Naive thymus-derived CD4-positive, alpha-beta T cell (primary cell): ENCODE measurements around the gene SNTA1. TPM values are rescaled to one million over a fixed set of nuclear protein-coding genes. Genes with fewer than 3 reads are reported as not detected.

ENCODE experiments used
- ATAC-seq: fragments of 150-1000 bp; cut with Tn5 transposase; 2 replicates; pipeline ENCODE4 v1.10.0; 2021; ENCODE audit warnings: mild to moderate bottlenecking, moderate library complexity
- CTCF ChIA-PET: fragments of 350-600 bp; sonication (Branson Sonifier 250); formaldehyde crosslinking; loops from one replicate; lab custom pipeline; 2021; ENCODE audit warnings: antibody characterized with exemption; lab: Charles Lee
- POLR2A ChIA-PET: fragments of 350-600 bp; sonication (Branson Sonifier 250); formaldehyde crosslinking; loops from one replicate; lab custom pipeline; 2021; ENCODE audit warnings: antibody characterized with exemption, inconsistent platforms; lab: Charles Lee
- DNase-seq, 9 donors: peaks; one replicate each; pipeline versions ENCODE4 v3.0.0 to v3.0.0-alpha.2; 2020 to 2022; ENCODE audit warnings: mixed read lengths in 1 of 9
- H3K27ac ChIP-seq: one replicate; pipeline ENCODE4 v1.7.0; 2013; ENCODE audit warnings: mild to moderate bottlenecking, low read depth, low read length, moderate library complexity
- H3K27me3 ChIP-seq, 2 donors: one replicate each; pipeline ENCODE4 v1.7.0; 2013; ENCODE audit warnings: low read length in 2 of 2, mild to moderate bottlenecking in 2 of 2, moderate library complexity in 2 of 2; ENCODE audit not compliant: control insufficient read depth in 2 of 2, insufficient read depth in 2 of 2
- H3K36me3 ChIP-seq, 3 experiments: 1 replicate in 2 of 3; 2 replicates in 1 of 3; pipeline ENCODE4 v1.7.0; 2013; ENCODE audit warnings: low read length in 3 of 3, mild to moderate bottlenecking in 3 of 3, moderate library complexity in 1 of 3; ENCODE audit not compliant: insufficient read depth in 3 of 3, control insufficient read depth in 2 of 3
- H3K4me1 ChIP-seq, 2 donors: one replicate each; pipeline ENCODE4 v1.7.0; 2013; ENCODE audit warnings: low read length in 2 of 2, mild to moderate bottlenecking in 2 of 2, moderate library complexity in 1 of 2; ENCODE audit not compliant: control insufficient read depth in 2 of 2, insufficient read depth in 2 of 2
- H3K4me3 ChIP-seq: 2 replicates; pipeline ENCODE4 v1.7.0; 2013; ENCODE audit warnings: mild to moderate bottlenecking, low read length
- H3K9me3 ChIP-seq, 3 experiments: 1 replicate in 2 of 3; 2 replicates in 1 of 3; pipeline ENCODE4 v1.7.0; 2013; ENCODE audit warnings: low read length in 3 of 3; ENCODE audit not compliant: control insufficient read depth in 2 of 3
- H3K27ac Mint-ChIP-seq, 9 donors: one replicate each; pipeline ENCODE4 v1.8.0; 2020 to 2022; ENCODE audit warnings: mixed read lengths in 9 of 9, mild to moderate bottlenecking in 8 of 9, moderate library complexity in 5 of 9, inconsistent platforms in 2 of 9
- H3K27me3 Mint-ChIP-seq, 5 donors: one replicate each; pipeline ENCODE4 v1.8.0; 2021 to 2022; ENCODE audit warnings: mixed read lengths in 5 of 5, mild to moderate bottlenecking in 1 of 5
- H3K36me3 Mint-ChIP-seq, 5 donors: one replicate each; pipeline ENCODE4 v1.8.0; 2020 to 2022; ENCODE audit warnings: mixed read lengths in 5 of 5, mild to moderate bottlenecking in 3 of 5, inconsistent platforms in 1 of 5
- H3K4me1 Mint-ChIP-seq, 7 donors: one replicate each; pipeline ENCODE4 v1.8.0; 2020 to 2022; ENCODE audit warnings: mixed read lengths in 7 of 7, mild to moderate bottlenecking in 3 of 7, inconsistent platforms in 1 of 7
- H3K4me3 Mint-ChIP-seq, 10 donors: one replicate each; pipeline ENCODE4 v1.8.0; 2020 to 2022; ENCODE audit warnings: mild to moderate bottlenecking in 10 of 10, mixed read lengths in 10 of 10, moderate library complexity in 6 of 10, inconsistent platforms in 2 of 10
- H3K9me3 Mint-ChIP-seq, 11 donors: one replicate each; pipeline ENCODE4 v1.8.0; 2020 to 2022; ENCODE audit warnings: mixed read lengths in 11 of 11, mild to moderate bottlenecking in 4 of 11, inconsistent platforms in 1 of 11, moderate library complexity in 1 of 11
- intact Hi-C, 2 donors: fragments of 100-400 bp; cut with micrococcal nuclease; formaldehyde crosslinking; loops; one replicate each; pipeline ENCODE4 v1.15.1; 2023
- polyA plus RNA-seq, 2 donors: library from polyadenylated mRNA; unstranded; fragments of 300-500 nt; fragmentation: Illumina TruSeq; gene quantifications; one replicate each; pipeline ENCODE4 v1.2.3, GENCODE V29; 2021
- total RNA-seq, 6 experiments: library from RNA in 5 of 6; stranded (reverse) in 5 of 6; gene quantifications; 1 replicate in 5 of 6; 2 replicates in 1 of 6; pipeline ENCODE4 v1.2.3 and lab custom pipeline; 2021 to 2026

Gene SNTA1
- total and polyA plus RNA-seq, 7 experiments from 2014 or later = 2.0 to 7.2 (median 2.9) TPM

- H3K9me3 Mint-ChIP-seq = no peaks in the 10 kb centered on the region
- Histone ChIP-seq H3K4me3 (peak overlapping the region; percentile 93), H3K9me3 (no peaks in the 10 kb centered on the region), H3K27ac (peak overlapping the region; percentile 80), H3K27me3 (no peaks in the 10 kb centered on the region), H3K4me1 (peaks cover 23 to 33% of the 10 kb centered on the region in 2 donors), H3K36me3 (peaks cover 0 to 9% (median 0%) of the 10 kb centered on the region in 3 experiments)
- H3K4me3 Mint-ChIP-seq = peak overlapping the region; percentile 92 to 99 (median 98)
- ATAC-seq (no peak), DNase-seq (no peak)
- H3K4me1 Mint-ChIP-seq = peaks cover 32 to 65% (median 58%) of the 10 kb centered on the region in 7 donors
- ChIA-PET CTCF (interaction anchor here (0.9 to 1.6 kb wide), 3 partner anchors 22 to 87 kb away, joined by 3 to 10 read pairs (median 3); partner anchors contain the start of gene SNTA1), POLR2A (interaction anchor here (0.8 to 2.0 kb wide), 8 partner anchors 42 to 1186 kb away, joined by 3 to 10 read pairs (median 4); partner anchors contain the start of genes CBFA2T2, EIF2S2, PXMP4 and SNTA1)
- peak overlapping the region in 8 of 9 donors; percentile 50 to 94 (median 90) for H3K27ac Mint-ChIP-seq
- peaks cover 0 to 8% (median 5%) of the 10 kb centered on the region in 5 donors for H3K36me3 Mint-ChIP-seq
- intact Hi-C loops = loop anchor here (1.0 to 2.0 kb wide), 7 partner anchors 29 to 710 kb away; partner anchors contain the start of genes ACTL10 (in 1 of the 2), EIF2S2 (in 1 of the 2), RALY (in 1 of the 2) and SNTA1 (in 1 of the 2)
- H3K27me3 Mint-ChIP-seq = no peaks in the 10 kb centered on the region
These were observed 41.6 kb downstream of the SNTA1 start for GRCh38 chr20:33401921-33402369.

GRCh38 chr20:33401184-33401920 is 42.2 kb downstream of the SNTA1 start, which contains the start of gene CDK5RAP1:
TSS of gene CDK5RAP1 (minus strand) at chr20:33401519. CDS start at chr20:33397064, 4,455 bp downstream.
- Histone ChIP-seq H3K4me3 (peak within 1 kb of the TSS; percentile 93), H3K4me1 (peaks cover 23 to 33% of the 10 kb centered on the region in 2 donors), H3K36me3 (peaks cover 0 to 13% (median 0%) of the 10 kb centered on the region in 3 experiments), H3K27me3 (no peaks in the 10 kb centered on the region), H3K9me3 (no peaks in the 10 kb centered on the region), H3K27ac (peak within 1 kb of the TSS; percentile 80)
- DNase-seq (peak; percentile 62 to 84 (median 82)), ATAC-seq (peak; percentile 98)
- peak within 1 kb of the TSS; percentile 89 to 94 (median 92) for H3K27ac Mint-ChIP-seq
- H3K36me3 Mint-ChIP-seq = peaks cover 0 to 7% (median 4%) of the 10 kb centered on the region in 5 donors
- peaks cover 36 to 71% (median 64%) of the 10 kb centered on the region in 7 donors for H3K4me1 Mint-ChIP-seq
- H3K9me3 Mint-ChIP-seq = no peaks in the 10 kb centered on the region
- peak within 1 kb of the TSS; percentile 92 to 99 (median 98) for H3K4me3 Mint-ChIP-seq
- ChIA-PET CTCF (interaction anchor here (0.9 to 1.6 kb wide), 3 partner anchors 22 to 87 kb away, joined by 3 to 10 read pairs (median 3); partner anchors contain the start of gene SNTA1), POLR2A (interaction anchor here (0.8 to 2.0 kb wide), 9 partner anchors 42 to 1186 kb away, joined by 3 to 10 read pairs (median 4); partner anchors contain the start of genes CBFA2T2, CHMP4B, EIF2S2 and PXMP4)
- intact Hi-C loops = loop anchor here (1.0 to 2.0 kb wide), 7 partner anchors 29 to 711 kb away; partner anchors contain the start of genes ACTL10 (in 1 of the 2), EIF2S2 (in 1 of the 2), RALY (in 1 of the 2) and SNTA1 (in 1 of the 2)
- H3K27me3 Mint-ChIP-seq = no peaks in the 10 kb centered on the region

GRCh38 chr20:33400812-33401183 is 42.8 kb downstream of the SNTA1 start:
- H3K27ac Mint-ChIP-seq = peak overlapping the region in 8 of 9 donors; percentile 32 to 94 (median 92)
- H3K4me1 ChIP-seq = peaks cover 23 to 33% of the 10 kb centered on the region in 2 donors

DNA sequence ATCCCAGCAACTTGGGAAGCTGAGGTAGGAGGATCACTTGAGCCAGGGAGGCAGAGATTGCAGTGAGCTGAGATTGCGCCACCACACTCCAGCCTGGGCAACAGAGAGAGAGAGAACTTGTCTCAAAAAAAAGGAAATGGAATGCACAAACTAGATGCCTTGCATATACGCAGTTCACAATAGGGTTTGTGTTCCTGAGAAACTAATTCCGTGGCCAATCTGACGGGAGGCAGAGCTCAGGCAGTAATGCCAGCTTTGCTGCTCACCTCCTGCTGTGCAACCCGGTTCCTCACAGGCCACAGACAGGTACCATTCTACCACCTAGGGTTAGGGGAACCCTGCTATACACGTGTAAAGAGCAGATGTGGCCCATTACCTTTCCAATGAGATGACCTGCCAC is 43.6 kb downstream of the SNTA1 start:
- H3K4me3 Mint-ChIP-seq = peak overlapping the region; percentile 92 to 99 (median 98)
- intact Hi-C loops = loop anchor here in 1 of 2 donors (2.0 kb wide), 1 partner anchor 27 kb away; no protein-coding TSS in a partner anchor
- H3K4me1 ChIP-seq = peaks cover 23 to 33% of the 10 kb centered on the region in 2 donors
- DNase-seq = no peak
- H3K9me3 ChIP-seq = no peaks in the 10 kb centered on the region
- no peak for ATAC-seq
- H3K9me3 Mint-ChIP-seq = no peaks in the 10 kb centered on the region
- ChIA-PET POLR2A (interaction anchor here (1.6 kb wide), 1 partner anchor 713 kb away, joined by 4 read pairs; the partner anchor contains the start of gene EIF2S2), CTCF (interaction anchor here (1.1 kb wide), 1 partner anchor 29 kb away, joined by 3 read pairs; no protein-coding TSS in a partner anchor)
- peaks cover 0 to 25% (median under 1%) of the 10 kb centered on the region in 3 experiments for H3K36me3 ChIP-seq
- H3K27ac ChIP-seq = peak overlapping the region; percentile 80
- H3K27me3 ChIP-seq = no peaks in the 10 kb centered on the region
- peak overlapping the region; percentile 93 for H3K4me3 ChIP-seq
- no peaks in the 10 kb centered on the region for H3K27me3 Mint-ChIP-seq
- H3K4me1 Mint-ChIP-seq = peaks cover 39 to 75% (median 70%) of the 10 kb centered on the region in 7 donors
- peaks cover 0 to 14% (median 4%) of the 10 kb centered on the region in 5 donors for H3K36me3 Mint-ChIP-seq
- peak overlapping the region in 6 of 9 donors; percentile 31 to 92 (median 73) for H3K27ac Mint-ChIP-seq

More at GRCh38 chr20:33400812-33401183, 42.8 kb downstream of the SNTA1 start:
- Mint-ChIP-seq H3K36me3 (peaks cover 0 to 12% (median 4%) of the 10 kb centered on the region in 5 donors), H3K4me1 (peaks cover 39 to 75% (median 69%) of the 10 kb centered on the region in 7 donors), H3K9me3 (no peaks in the 10 kb centered on the region), H3K4me3 (peak overlapping the region; percentile 92 to 99 (median 98)), H3K27me3 (no peaks in the 10 kb centered on the region)
- ATAC-seq (peak; percentile 21), DNase-seq (peak in 2 of 9 donors; percentile 4 to 8)
- peak overlapping the region; percentile 80 for H3K27ac ChIP-seq
- H3K27me3 ChIP-seq = no peaks in the 10 kb centered on the region
- H3K36me3 ChIP-seq = peaks cover 0 to 18% (median 0%) of the 10 kb centered on the region in 3 experiments
- H3K4me3 ChIP-seq = peak overlapping the region; percentile 93
- CTCF ChIA-PET = interaction anchor here (0.9 to 1.6 kb wide), 2 partner anchors 21 to 43 kb away, joined by 3 to 10 read pairs; partner anchors contain the start of gene SNTA1
- POLR2A ChIA-PET = interaction anchor here (0.5 to 2.0 kb wide), 7 partner anchors 43 to 712 kb away, joined by 3 to 10 read pairs (median 4); partner anchors contain the start of genes CHMP4B, EIF2S2 and SNTA1
- intact Hi-C loops = loop anchor here (1.0 to 2.0 kb wide), 7 partner anchors 28 to 712 kb away; partner anchors contain the start of genes ACTL10 (in 1 of the 2), EIF2S2 (in 1 of the 2), RALY (in 1 of the 2) and SNTA1 (in 1 of the 2)
- H3K9me3 ChIP-seq = no peaks in the 10 kb centered on the region

- Mint-ChIP-seq H3K4me1 (peaks cover 18 to 48% (median 42%) of the 10 kb centered on the region in 7 donors), H3K27ac (peak overlapping the region in 2 of 9 donors; percentile 18 to 30), H3K36me3 (peaks cover 12 to 44% (median 24%) of the 10 kb centered on the region in 5 donors), H3K27me3 (no peaks in the 10 kb centered on the region), H3K9me3 (no peaks in the 10 kb centered on the region), H3K4me3 (no peak overlapping the region)
- no peak for ATAC-seq
- Histone ChIP-seq H3K4me3 (no peak overlapping the region), H3K36me3 (peaks cover 6 to 65% (median 10%) of the 10 kb centered on the region in 3 experiments), H3K9me3 (no peaks in the 10 kb centered on the region), H3K4me1 (peaks cover 7 to 14% of the 10 kb centered on the region in 2 donors), H3K27me3 (no peaks in the 10 kb centered on the region), H3K27ac (no peak overlapping the region)
- no peak for DNase-seq
- intact Hi-C loops = no loop called here
- POLR2A ChIA-PET = no interaction called here
- CTCF ChIA-PET = interaction anchor here (0.6 kb wide), 1 partner anchor 720 kb away, joined by 3 read pairs; no protein-coding TSS in a partner anchor
These were observed 48.8 kb downstream of the SNTA1 start for GRCh38 chr20:33394718-33395117.
